Measurements from ENCODE around the gene ADISSP. TPM values are rescaled to one million over a fixed set of nuclear protein-coding genes. Genes with fewer than 3 reads are reported as not detected.
A peak's percentile ranks its signal among the peaks of the same experiment; 100 is the strongest.

Gene ADISSP
- total and polyA plus RNA-seq, 2 of the 13 experiments (the other 11 are each of a cell fraction or from before 2014, with no cell fraction given), result 38.3 to 90.6 TPM

DNA sequence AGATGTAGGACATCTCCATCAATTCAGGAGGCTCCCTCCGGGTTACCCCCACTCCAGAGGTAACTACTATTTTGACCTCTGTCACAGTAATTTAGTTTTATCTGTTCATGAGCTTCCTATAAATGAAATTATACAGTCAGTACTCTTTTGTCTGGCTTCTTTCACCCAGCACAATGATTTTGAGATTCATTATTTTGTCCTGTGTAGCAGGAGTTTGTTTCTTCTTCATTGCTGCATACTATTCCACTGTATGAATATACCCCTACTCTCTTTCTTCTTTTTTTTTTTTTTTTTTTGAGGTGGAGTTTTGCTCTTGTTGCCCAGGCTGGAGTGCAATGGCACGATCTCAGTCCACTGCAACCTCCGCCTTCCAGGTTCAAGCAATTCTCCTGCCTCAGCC lies 41.0 kb upstream of the ADISSP start (continued):
- TF ChIP-seq ZNF652 (CRISPR knock-in tag; IDR thresholded peaks at IDR 0.05; ENCODE audit: borderline replicate concordance, low read depth) (no peak), HIVEP1 (CRISPR knock-in tag; IDR thresholded peaks at IDR 0.05) (no peak)

DNA sequence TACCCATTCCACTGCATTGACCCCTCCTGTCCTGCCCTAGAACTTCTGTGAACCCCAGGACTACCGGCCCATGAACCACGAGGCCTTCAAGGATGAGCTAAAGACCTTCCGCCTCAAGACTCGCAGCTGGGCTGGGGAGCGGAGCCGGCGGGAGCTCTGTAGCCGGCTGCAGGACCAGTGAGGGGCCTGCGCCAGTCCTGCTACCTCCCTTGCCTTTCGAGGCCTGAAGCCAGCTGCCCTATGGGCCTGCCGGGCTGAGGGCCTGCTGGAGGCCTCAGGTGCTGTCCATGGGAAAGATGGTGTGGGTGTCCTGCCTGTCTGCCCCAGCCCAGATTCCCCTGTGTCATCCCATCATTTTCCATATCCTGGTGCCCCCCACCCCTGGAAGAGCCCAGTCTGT lies 37.2 kb upstream of the ADISSP start:
- in situ Hi-C loops (cut with HindIII; ENCODE audit: extremely low pct_ligation_motif_present, low pct_unique_long_range_greater_than_20kb), result no loop called here
- ATAC-seq (no peak), FAIRE-seq (no peak), DNase-seq (ENCODE audit: low spot score) (no peak)
- TF ChIP-seq HDAC1 (CRISPR knock-in tag; IDR thresholded peaks at IDR 0.05) (no peak), RBFOX2 (IDR thresholded peaks at IDR 0.05; ENCODE audit: low read depth, low read length) (0 out of 2 replicates have a peak, but pooled peaks have one; percentile 27), KLF13 (CRISPR knock-in tag; IDR thresholded peaks at IDR 0.05) (no peak), AGO2 (optimal IDR thresholded peaks at IDR 0.05; ENCODE audit: low read depth, low read length) (peak; percentile 31), ZMYM4 (CRISPR knock-in tag; IDR thresholded peaks at IDR 0.05) (no peak), ZNF383 (CRISPR knock-in tag; IDR thresholded peaks at IDR 0.05; ENCODE audit: borderline replicate concordance) (no peak), CEBPB (IDR thresholded peaks at IDR 0.05; ENCODE audit: borderline replicate concordance, low read depth, low read length) (no peak)
- TF ChIP-seq, protein P1, sequence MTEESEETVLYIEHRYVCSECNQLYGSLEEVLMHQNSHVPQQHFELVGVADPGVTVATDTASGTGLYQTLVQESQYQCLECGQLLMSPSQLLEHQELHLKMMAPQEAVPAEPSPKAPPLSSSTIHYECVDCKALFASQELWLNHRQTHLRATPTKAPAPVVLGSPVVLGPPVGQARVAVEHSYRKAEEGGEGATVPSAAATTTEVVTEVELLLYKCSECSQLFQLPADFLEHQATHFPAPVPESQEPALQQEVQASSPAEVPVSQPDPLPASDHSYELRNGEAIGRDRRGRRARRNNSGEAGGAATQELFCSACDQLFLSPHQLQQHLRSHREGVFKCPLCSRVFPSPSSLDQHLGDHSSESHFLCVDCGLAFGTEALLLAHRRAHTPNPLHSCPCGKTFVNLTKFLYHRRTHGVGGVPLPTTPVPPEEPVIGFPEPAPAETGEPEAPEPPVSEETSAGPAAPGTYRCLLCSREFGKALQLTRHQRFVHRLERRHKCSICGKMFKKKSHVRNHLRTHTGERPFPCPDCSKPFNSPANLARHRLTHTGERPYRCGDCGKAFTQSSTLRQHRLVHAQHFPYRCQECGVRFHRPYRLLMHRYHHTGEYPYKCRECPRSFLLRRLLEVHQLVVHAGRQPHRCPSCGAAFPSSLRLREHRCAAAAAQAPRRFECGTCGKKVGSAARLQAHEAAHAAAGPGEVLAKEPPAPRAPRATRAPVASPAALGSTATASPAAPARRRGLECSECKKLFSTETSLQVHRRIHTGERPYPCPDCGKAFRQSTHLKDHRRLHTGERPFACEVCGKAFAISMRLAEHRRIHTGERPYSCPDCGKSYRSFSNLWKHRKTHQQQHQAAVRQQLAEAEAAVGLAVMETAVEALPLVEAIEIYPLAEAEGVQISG (CRISPR knock-in tag; IDR thresholded peaks at IDR 0.05), result no peak
- H3K27ac ChIP-seq (ENCODE audit: extremely low read length, insufficient read depth, low read length), result no peak overlapping the region
- intact Hi-C loops (cut with micrococcal nuclease; ENCODE audit: unreplicated experiment), result no loop called here
- no peak overlapping the region for H3K9ac ChIP-seq (ENCODE audit: insufficient read depth, low read depth, low read length)
- no peaks in the 10 kb centered on the region for H3K79me2 ChIP-seq (ENCODE audit: insufficient read depth, low read length)
- ChIA-PET POLR2A (interaction anchor here (1.1 kb wide), 2 partner anchors 37 to 41 kb away, joined by 3 read pairs; partner anchors contain the start of gene ADISSP), CTCF (ENCODE audit: low intra/inter-chr PET ratio, low total read pairs) (no interaction called here)
- no peak overlapping the region for H2AFZ ChIP-seq (ENCODE audit: low read length)
- H3K27me3 ChIP-seq (ENCODE audit: control insufficient read depth in 1 of 2, insufficient read depth in 2 of 2, low read length in 2 of 2), result no peaks in the 10 kb centered on the region
- H3K4me1 ChIP-seq (ENCODE audit: insufficient read depth, low read length), result peaks cover 30% of the 10 kb centered on the region
- H4K20me1 ChIP-seq (ENCODE audit: insufficient read depth, low read length), result no peaks in the 10 kb centered on the region
- H3K36me3 ChIP-seq (replicated peaks in 1 of 2; ENCODE audit: control insufficient read depth in 1 of 2, insufficient read depth in 2 of 2, low read length in 2 of 2), result peaks cover 27 to 44% of the 10 kb centered on the region in 2 experiments
- no peaks in the 10 kb centered on the region for H3K9me3 ChIP-seq (ENCODE audit: low read length)
- 95% methylated on average over 11 of the region's 11 CpGs for WGBS (ENCODE audit: low lambda C conversion rate)
- BruUV-seq (replicated peaks), result no TSS peak
- H3K4me3 ChIP-seq (replicated peaks in 1 of 3; ENCODE audit: insufficient read depth in 1 of 3, low read depth in 2 of 3, low read length in 3 of 3), result no peak overlapping the region
- H3K4me2 ChIP-seq (ENCODE audit: low read depth, low read length), result no peak overlapping the region

Measured in HepG2 (cell line).